ENCODE results near the gene NELL1.

GRCh38 chr11:20715931-20716330 is 46.5 kb downstream of the NELL1 start:
- TF ChIP-seq CTCF (conservative IDR thresholded peaks at IDR 0.05; ENCODE audit: low read depth, low read length) (no peak), EZH2 (IDR thresholded peaks at IDR 0.05; ENCODE audit: low read length, unreplicated experiment) (no peak), EZH2phosphoT487 (IDR thresholded peaks at IDR 0.05; ENCODE audit: borderline replicate concordance, low read length) (no peak)
